Left lobe of liver (tissue), 2 donors: Measurements from ENCODE around the gene MAOA. TPM values are rescaled to one million over a fixed set of nuclear protein-coding genes. Genes with fewer than 3 reads are reported as not detected.
A peak's percentile ranks its signal among the peaks of the same experiment; 100 is the strongest.

Experiments
- ATAC-seq: fragments of 200-7000 bp; cut with Tn5 transposase; one replicate; pipeline ENCODE4 v1.9.1; 2020; ENCODE audit warnings: mild to moderate bottlenecking, moderate library complexity
- DNase-seq: peaks from one replicate; pipeline ENCODE4 v3.0.0-alpha.2; 2020; ENCODE audit warnings: low spot score
- total RNA-seq: library from RNA; stranded (reverse); gene quantifications from one replicate; pipeline ENCODE4 v1.2.1, GENCODE V29; 2021
- donor health status: DM: no; HTN: no; CAD: no; lungs with moderate emphysema.
- donor health status: DM: no; HTN: yes; CAD: no.

MAOA gene
- total RNA-seq, 1 donor from 2014 or later: 158 TPM

- DNase-seq (no peak), ATAC-seq (no peak)
These were observed 90.0 kb downstream of the MAOA start for GRCh38 chrX:43745938-43746721.

GRCh38 chrX:43747476-43747875 lies 91.4 kb downstream of the MAOA start:
- ATAC-seq (no peak), DNase-seq (no peak)

GRCh38 chrX:43750248-43750676 lies 94.2 kb downstream of the MAOA start:
- DNase-seq: peak; percentile 55
- ATAC-seq: peak; percentile 94

DNA sequence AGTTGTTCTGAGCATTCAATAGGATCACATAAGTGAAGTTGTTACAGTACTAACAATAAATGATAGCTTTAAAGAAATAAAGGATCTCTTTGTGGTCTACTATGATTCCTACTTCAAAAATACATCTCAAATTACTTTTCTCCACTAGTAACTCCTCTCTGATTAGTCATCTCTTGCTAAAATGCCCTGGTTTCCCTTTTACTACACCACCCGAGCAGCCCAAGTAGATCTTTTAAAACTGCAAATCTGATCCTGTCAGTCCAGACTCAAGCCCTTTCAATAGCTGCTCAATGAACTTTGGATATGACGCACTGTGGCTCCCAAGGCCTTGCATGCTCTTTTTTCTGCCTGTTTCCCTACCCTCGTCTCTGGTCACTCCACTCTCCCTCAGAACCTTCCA lies 97.5 kb downstream of the MAOA start:
- DNase-seq (no peak), ATAC-seq (no peak)

DNA sequence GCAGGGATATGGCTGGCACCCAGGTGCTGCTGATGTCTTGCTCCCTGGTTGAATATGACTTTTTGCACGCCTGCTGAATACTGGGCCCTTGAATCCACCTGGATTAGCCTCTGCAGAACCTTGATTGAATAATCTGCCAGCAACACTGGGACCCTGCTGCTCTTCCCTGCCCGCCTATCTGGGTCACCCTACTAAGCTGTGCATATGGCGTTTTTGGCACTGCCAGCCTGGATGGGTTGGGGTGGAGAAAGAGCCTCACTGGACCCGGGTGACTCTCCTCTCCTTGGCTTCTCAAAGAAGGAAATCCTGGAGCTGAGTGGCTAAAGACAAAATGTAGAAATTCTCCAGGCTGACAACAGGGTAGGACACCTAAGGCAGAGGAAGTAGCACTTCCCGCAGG lies 100.0 kb downstream of the MAOA start:
- DNase-seq (no peak), ATAC-seq (no peak)

- no peak for DNase-seq
- ATAC-seq: no peak
These were observed 101.9 kb downstream of the MAOA start for GRCh38 chrX:43758044-43758443.

GRCh38 chrX:43785930-43786591 lies 130.0 kb downstream of the MAOA start:
- no peak for DNase-seq
- no peak for ATAC-seq

Other genes with a start within 250 kb of the MAOA start
- 131 TPM for gene MAOB, start 226.2 kb downstream of the MAOA start, total RNA-seq